A549 (cell line): ENCODE results near the gene IQCC. TPM values are rescaled to one million over a fixed set of nuclear protein-coding genes. Genes with fewer than 3 reads are reported as not detected.

Source experiments
- ATAC-seq, 2 experiments: fragments of 200-7000 bp in 1 of 2; fragments of >200 bp in 1 of 2; cut with Nextera tagmentation in 1 of 2; cut with Tn5 transposase in 1 of 2; 3 replicates each; pipeline versions ENCODE4 v1.8.0 to v1.9.1; 2018 to 2020; ENCODE audit warnings: mild to moderate bottlenecking in 1 of 2, moderate library complexity in 1 of 2
- CTCF ChIA-PET: fragments of 300-600 bp; sonication (Branson Sonifier 250); formaldehyde crosslinking; extraction: SDS; loops from one replicate; lab custom pipeline; 2021; ENCODE audit warnings: antibody characterized with exemption, inconsistent platforms; lab: Yijun Ruan, JAX
- POLR2A ChIA-PET: fragments of 350-600 bp; formaldehyde crosslinking; extraction: SDS; loops from one replicate; lab custom pipeline; 2021; ENCODE audit warnings: antibody characterized with exemption, inconsistent platforms; lab: Yijun Ruan, JAX
- DNase-seq, 2 experiments: peaks; one replicate each; pipeline versions ENCODE4 v3.0.0 to v3.0.0-alpha.2; 2011 to 2016; ENCODE audit warnings: low read depth in 1 of 2, low spot score in 1 of 2
- FAIRE-seq: peaks from 2 replicates; lab custom pipeline; 2011; peaks lifted over from hg19 to GRCh38; lab: Jason Lieb, UNC
- H3K27ac ChIP-seq, 2 experiments: fragments of >200 bp; sonication (Bioruptor Twin); formaldehyde crosslinking; 3 replicates each; pipeline ENCODE4 v1.5.1; 2016 to 2017
- H3K4me1 ChIP-seq: fragments of >200 bp; sonication (Bioruptor Twin); formaldehyde crosslinking; 3 replicates; pipeline ENCODE4 v1.6.1; 2016
- H3K4me2 ChIP-seq: fragments of >200 bp; sonication (Bioruptor Twin); formaldehyde crosslinking; 3 replicates; pipeline ENCODE4 v1.6.1; 2016
- H3K4me3 ChIP-seq: fragments of >200 bp; sonication (Bioruptor Twin); formaldehyde crosslinking; 3 replicates; pipeline ENCODE4 v1.5.1; 2016
- H3K9me3 ChIP-seq: fragments of >200 bp; sonication (Bioruptor Twin); formaldehyde crosslinking; 3 replicates; pipeline ENCODE4 v1.6.1; 2016
- ATOH8 ChIP-seq: fragments of 250-450 bp; sonication (Bioruptor Pico); IDR thresholded peaks from 2 replicates; pipeline ENCODE4 v1.5.0; 2020; ENCODE audit warnings: low read depth, mild to moderate bottlenecking, moderate library complexity
- CBX8 ChIP-seq: fragments of 200-600 bp; sonication (generic); IDR thresholded peaks from 2 replicates; pipeline ENCODE4 v1.6.1; 2016
- CHD2 ChIP-seq: fragments of 150-350 bp; IDR thresholded peaks from 2 replicates; pipeline ENCODE4 v1.6.1; 2014; ENCODE audit warnings: low read length; ENCODE audit not compliant: partially characterized antibody
- EHF ChIP-seq: fragments of 250-450 bp; sonication (Bioruptor Pico); IDR thresholded peaks from 2 replicates; pipeline ENCODE4 v1.5.0; 2020; ENCODE audit warnings: mild to moderate bottlenecking
- ELK1 ChIP-seq: fragments of 150-350 bp; IDR thresholded peaks from 2 replicates; pipeline ENCODE4 v1.6.1; 2014; ENCODE audit warnings: low read depth, mild to moderate bottlenecking, low read length
- EP300 ChIP-seq, 2 experiments: fragments of >200 bp; sonication (Bioruptor Twin); formaldehyde crosslinking; IDR thresholded peaks; 2 replicates in 1 of 2; 3 replicates in 1 of 2; pipeline ENCODE4 v1.6.1; 2016 to 2017
- FOSB ChIP-seq: fragments of 250-450 bp; sonication (Bioruptor Pico); IDR thresholded peaks from 2 replicates; pipeline ENCODE4 v1.5.0; 2020; ENCODE audit warnings: mild to moderate bottlenecking, moderate library complexity
- FOSL2 ChIP-seq, 2 experiments: fragments of 450-650 bp in 1 of 2; fragments of >200 bp in 1 of 2; sonication (Bioruptor Twin) in 1 of 2; formaldehyde crosslinking; IDR thresholded peaks; 2 replicates each; pipeline versions ENCODE4 v1.5.0 to v1.6.1; 2016 to 2020; ENCODE audit warnings: mild to moderate bottlenecking in 1 of 2, moderate library complexity in 1 of 2
- FOXS1 ChIP-seq: fragments of 250-450 bp; sonication (Bioruptor Pico); IDR thresholded peaks from 2 replicates; pipeline ENCODE4 v1.5.0; 2020; ENCODE audit warnings: mild to moderate bottlenecking, moderate library complexity
- GATA3 ChIP-seq: IDR thresholded peaks from 2 replicates; pipeline ENCODE4 v1.6.1; 2012; ENCODE audit warnings: borderline replicate concordance
- HEYL ChIP-seq: fragments of 250-450 bp; sonication (Bioruptor Pico); IDR thresholded peaks from 2 replicates; pipeline ENCODE4 v1.8.0; 2021; ENCODE audit warnings: mild to moderate bottlenecking, moderate library complexity
- HMGXB4 ChIP-seq: fragments of 250-450 bp; sonication (Bioruptor Pico); IDR thresholded peaks from 2 replicates; pipeline ENCODE4 v1.5.0; 2021; ENCODE audit warnings: mild to moderate bottlenecking, moderate library complexity, borderline replicate concordance
- JUN ChIP-seq, 2 experiments: fragments of >200 bp; sonication (Bioruptor Twin); formaldehyde crosslinking; IDR thresholded peaks; 2 replicates in 1 of 2; 3 replicates in 1 of 2; pipeline ENCODE4 v1.6.1; 2016 to 2017
- PBX3 ChIP-seq: IDR thresholded peaks from 2 replicates; pipeline ENCODE4 v1.6.1; 2012
- POLR2AphosphoS2 ChIP-seq: conservative IDR thresholded peaks from 2 replicates; pipeline ENCODE4 v1.6.1; 2012; ENCODE audit warnings: low read length, improper control_type of control experiment, inconsistent platforms
- RNF2 ChIP-seq: fragments of 200-600 bp; sonication (generic); IDR thresholded peaks from 2 replicates; pipeline ENCODE4 v1.6.1; 2016; ENCODE audit warnings: low read depth, mild to moderate bottlenecking, antibody characterized with exemption, moderate library complexity, borderline replicate concordance
- ZFP36 ChIP-seq: fragments of 450-650 bp; IDR thresholded peaks from 2 replicates; pipeline ENCODE4 v1.6.1; 2014; ENCODE audit warnings: borderline replicate concordance; ENCODE audit not compliant: partially characterized antibody
- ZSCAN20 ChIP-seq: fragments of 250-450 bp; sonication (Bioruptor Pico); IDR thresholded peaks from 2 replicates; pipeline ENCODE4 v1.8.0; 2022; ENCODE audit warnings: mild to moderate bottlenecking, moderate library complexity
- WGBS: methylation state at CpG from one replicate; pipeline ENCODE4 v1.1.6; 2017; ENCODE audit errors: missing lambda C conversion rate; 5-methylcytosine and 5-hydroxymethylcytosine counted together
- polyA plus RNA-seq, 4 experiments: library from polyadenylated mRNA; depleted of rRNA in 3 of 4; stranded (reverse); fragments of >200 nt; fragmentation: RNase III in 1 of 4; extraction: RNeasy Plus Mini Kit Qiagen cat#74134 plus additional on column Dnase treatment in 1 of 4; gene quantifications; 2 replicates in 3 of 4; 3 replicates in 1 of 4; pipeline ENCODE4 v1.2.3, GENCODE V29; 2011 to 2017

IQCC gene
- polyA plus RNA-seq, 2 of the 4 experiments (the other 2 are of a cell fraction), result 1.6 to 2.0 TPM

- TF ChIP-seq HMGXB4 (CRISPR knock-in tag) (no peak), PBX3 (no peak), HEYL (no peak), EHF (CRISPR knock-in tag) (no peak), ATOH8 (CRISPR knock-in tag) (no peak), JUN (IDR thresholded peaks at IDR 0.05) (no peak; a peak in 1 of 5 replicates), EP300 (IDR thresholded peaks at IDR 0.05) (no peak), FOSL2 (IDR thresholded peaks at IDR 0.05) (no peak), FOSL2 (CRISPR knock-in tag; IDR thresholded peaks at IDR 0.05) (peak; percentile 62)
These were observed 35.7 kb downstream of the IQCC start (continued) for GRCh38 chr1:32241001-32241763.

- no peaks in the 10 kb centered on the region for H3K9me3 ChIP-seq
- H3K4me1 ChIP-seq, result peaks cover 23% of the 10 kb centered on the region
- ATAC-seq (no peak), FAIRE-seq (no peak), DNase-seq (peak in 1 of 2 experiments; percentile 32)
- 30% methylated on average over 7 of the region's 7 CpGs for WGBS
- ChIA-PET CTCF (interaction anchor here (0.6 to 4.8 kb wide), 4 partner anchors 11 to 75 kb away, joined by 3 to 27 read pairs (median 4); no protein-coding TSS in a partner anchor), POLR2A (interaction anchor here (3.4 kb wide), 1 partner anchor 94 kb away, joined by 16 read pairs; the partner anchor contains the start of gene MARCKSL1)
- TF ChIP-seq GATA3 (no peak), POLR2AphosphoS2 (no peak), HMGXB4 (CRISPR knock-in tag) (no peak), ELK1 (no peak), FOXS1 (CRISPR knock-in tag) (no peak), FOSB (CRISPR knock-in tag) (no peak)
- peak overlapping the region; percentile 81; the same call in 2 of the 3 replicates for H3K4me2 ChIP-seq
- H3K4me3 ChIP-seq, result no peak overlapping the region
- H3K27ac ChIP-seq, result peak overlapping the region; percentile 21 to 94; a peak in 3 of 6 replicates
These were observed 36.9 kb downstream of the IQCC start for GRCh38 chr1:32242341-32242851.

GRCh38 chr1:32246888-32247273, 41.4 kb downstream of the IQCC start, which contains the start of gene FAM167B:
TSS of gene FAM167B (plus strand) at chr1:32247222. CDS start at chr1:32247422, 200 bp downstream.
- Histone ChIP-seq H3K4me3 (no peak within 1 kb of the TSS), H3K27ac (peak within 1 kb of the TSS in 1 of 2 experiments; percentile 30; a peak in 2 of 6 replicates), H3K9me3 (no peaks in the 10 kb centered on the region), H3K4me2 (no peak within 1 kb of the TSS), H3K4me1 (peaks cover 15% of the 10 kb centered on the region)
- no peak for ATAC-seq
- TF ChIP-seq RNF2 (no peak), CHD2 (no peak), HEYL (no peak), CBX8 (no peak), ZFP36 (no peak), ZSCAN20 (CRISPR knock-in tag) (no peak)
- ChIA-PET CTCF (interaction anchor here (1.1 to 7.7 kb wide), 9 partner anchors 9 to 70 kb away, joined by 3 to 96 read pairs (median 7); no protein-coding TSS in a partner anchor), POLR2A (no interaction called here)
- no peak for DNase-seq
- WGBS, result 59% methylated on average over 3 of the region's 3 CpGs
- no peak for FAIRE-seq
